Stimulated activated effector memory CD8-positive, alpha-beta T cell treated with anti-CD3 and anti-CD28 coated beads, Interleukin-12 subunit alpha, Interleukin-12 subunit beta, amount 100 ng/mL, for 72 hours (primary cell): Measurements from ENCODE around the gene CD53.

Experiments used
- ATAC-seq: fragments of 150-1000 bp; cut with Tn5 transposase; 2 replicates; pipeline ENCODE4 v1.10.0; 2021
- DNase-seq, 2 donors: peaks; one replicate each; pipeline ENCODE4 v3.0.0; 2021 to 2022; ENCODE audit warnings: low spot score in 2 of 2
- H3K27ac Mint-ChIP-seq: one replicate; pipeline ENCODE4 v1.8.0; 2022; ENCODE audit warnings: mild to moderate bottlenecking, mixed read lengths
- H3K36me3 Mint-ChIP-seq: one replicate; pipeline ENCODE4 v1.8.0; 2022; ENCODE audit warnings: mild to moderate bottlenecking, mixed read lengths
- H3K4me1 Mint-ChIP-seq: one replicate; pipeline ENCODE4 v1.8.0; 2022; ENCODE audit warnings: mixed read lengths
- H3K4me3 Mint-ChIP-seq: one replicate; pipeline ENCODE4 v1.8.0; 2022; ENCODE audit warnings: mild to moderate bottlenecking, mixed read lengths
- H3K9me3 Mint-ChIP-seq: one replicate; pipeline ENCODE4 v1.8.0; 2022; ENCODE audit warnings: mixed read lengths

Gene CD53

GRCh38 chr1:110890474-110891196 is 17.7 kb downstream of the CD53 start:
- Mint-ChIP-seq H3K27ac (peak overlapping the region; percentile 79), H3K4me3 (peak overlapping the region; percentile 55), H3K4me1 (peaks cover 92% of the 10 kb centered on the region), H3K36me3 (peaks cover 97% of the 10 kb centered on the region), H3K9me3 (no peaks in the 10 kb centered on the region)
- peak; percentile 71 for ATAC-seq
- no peak for DNase-seq

- peak overlapping the region; percentile 79 for H3K27ac Mint-ChIP-seq
- no peaks in the 10 kb centered on the region for H3K9me3 Mint-ChIP-seq
- DNase-seq (no peak), ATAC-seq (no peak)
- no peak overlapping the region for H3K4me3 Mint-ChIP-seq
- H3K36me3 Mint-ChIP-seq = peaks cover 100% of the 10 kb centered on the region
- peaks cover 83% of the 10 kb centered on the region for H3K4me1 Mint-ChIP-seq
Measured at GRCh38 chr1:110893908-110894490, 21.1 kb downstream of the CD53 start.

- Mint-ChIP-seq H3K4me1 (peaks cover 70% of the 10 kb centered on the region), H3K27ac (peak overlapping the region; percentile 79), H3K36me3 (peaks cover 100% of the 10 kb centered on the region), H3K9me3 (no peaks in the 10 kb centered on the region), H3K4me3 (peak overlapping the region; percentile 14)
- peak; percentile 75 for ATAC-seq
- no peak for DNase-seq
Measured at GRCh38 chr1:110896090-110896489, 23.1 kb downstream of the CD53 start.

- H3K36me3 Mint-ChIP-seq = peaks cover 100% of the 10 kb centered on the region
- ATAC-seq (no peak), DNase-seq (no peak)
- H3K27ac Mint-ChIP-seq = peak overlapping the region; percentile 79
- H3K4me1 Mint-ChIP-seq = peaks cover 61% of the 10 kb centered on the region
- no peak overlapping the region for H3K4me3 Mint-ChIP-seq
- no peaks in the 10 kb centered on the region for H3K9me3 Mint-ChIP-seq
Measured at GRCh38 chr1:110897681-110898080, 24.7 kb downstream of the CD53 start.

GRCh38 chr1:110898734-110899457 is 25.9 kb downstream of the CD53 start:
- DNase-seq (no peak), ATAC-seq (no peak)
- Mint-ChIP-seq H3K27ac (peak overlapping the region; percentile 79), H3K9me3 (no peaks in the 10 kb centered on the region), H3K4me3 (no peak overlapping the region), H3K4me1 (peaks cover 50% of the 10 kb centered on the region), H3K36me3 (peaks cover 96% of the 10 kb centered on the region)

- ATAC-seq (no peak), DNase-seq (no peak)
- Mint-ChIP-seq H3K27ac (peak overlapping the region; percentile 79), H3K4me3 (no peak overlapping the region), H3K4me1 (peaks cover 50% of the 10 kb centered on the region), H3K9me3 (peaks cover 3% of the 10 kb centered on the region), H3K36me3 (peaks cover 96% of the 10 kb centered on the region)
Measured at GRCh38 chr1:110899458-110899843, 26.5 kb downstream of the CD53 start.

- Mint-ChIP-seq H3K36me3 (peaks cover 63% of the 10 kb centered on the region), H3K4me1 (peaks cover 24% of the 10 kb centered on the region), H3K9me3 (peaks cover 19% of the 10 kb centered on the region), H3K4me3 (no peak overlapping the region), H3K27ac (peak overlapping the region; percentile 80)
- no peak for ATAC-seq
- DNase-seq = no peak
Measured at GRCh38 chr1:110902820-110903463, 30.0 kb downstream of the CD53 start.

GRCh38 chr1:110903853-110904500 is 31.0 kb downstream of the CD53 start:
- Mint-ChIP-seq H3K27ac (peak overlapping the region; percentile 80), H3K4me1 (peaks cover 20% of the 10 kb centered on the region), H3K4me3 (no peak overlapping the region), H3K9me3 (peaks cover 25% of the 10 kb centered on the region), H3K36me3 (peaks cover 62% of the 10 kb centered on the region)
- DNase-seq (no peak), ATAC-seq (peak; percentile 91)

- peaks cover 12% of the 10 kb centered on the region for H3K4me1 Mint-ChIP-seq
- ATAC-seq (no peak), DNase-seq (no peak)
- peaks cover 23% of the 10 kb centered on the region for H3K36me3 Mint-ChIP-seq
- no peak overlapping the region for H3K4me3 Mint-ChIP-seq
- no peak overlapping the region for H3K27ac Mint-ChIP-seq
- H3K9me3 Mint-ChIP-seq = peaks cover 18% of the 10 kb centered on the region
Measured at GRCh38 chr1:110912784-110913183, 39.8 kb downstream of the CD53 start.

GRCh38 chr1:110914676-110915075 is 41.7 kb downstream of the CD53 start:
- Mint-ChIP-seq H3K36me3 (peaks cover 6% of the 10 kb centered on the region), H3K4me3 (no peak overlapping the region), H3K9me3 (peaks cover 11% of the 10 kb centered on the region), H3K27ac (no peak overlapping the region), H3K4me1 (peaks cover 12% of the 10 kb centered on the region)
- ATAC-seq = no peak
- DNase-seq = no peak

- ATAC-seq = no peak
- no peak for DNase-seq
- no peaks in the 10 kb centered on the region for H3K36me3 Mint-ChIP-seq
- peaks cover 12% of the 10 kb centered on the region for H3K4me1 Mint-ChIP-seq
- peak overlapping the region; percentile 12 for H3K4me3 Mint-ChIP-seq
- peaks cover 8% of the 10 kb centered on the region for H3K9me3 Mint-ChIP-seq
- no peak overlapping the region for H3K27ac Mint-ChIP-seq
Measured at GRCh38 chr1:110915804-110916203, 42.9 kb downstream of the CD53 start.

- ATAC-seq (no peak), DNase-seq (no peak)
- Mint-ChIP-seq H3K9me3 (peaks cover 5% of the 10 kb centered on the region), H3K36me3 (no peaks in the 10 kb centered on the region), H3K27ac (no peak overlapping the region), H3K4me1 (peaks cover 12% of the 10 kb centered on the region), H3K4me3 (peak overlapping the region; percentile 12)
Measured at GRCh38 chr1:110916274-110916668, 43.3 kb downstream of the CD53 start.

- DNase-seq (no peak), ATAC-seq (peak; percentile 91)
- H3K9me3 Mint-ChIP-seq = peaks cover 5% of the 10 kb centered on the region
- no peaks in the 10 kb centered on the region for H3K36me3 Mint-ChIP-seq
- H3K4me3 Mint-ChIP-seq = peak overlapping the region; percentile 12
- peaks cover 12% of the 10 kb centered on the region for H3K4me1 Mint-ChIP-seq
- H3K27ac Mint-ChIP-seq = no peak overlapping the region
Measured at GRCh38 chr1:110916669-110917306, 43.8 kb downstream of the CD53 start.

- H3K4me1 Mint-ChIP-seq = peaks cover 12% of the 10 kb centered on the region
- H3K36me3 Mint-ChIP-seq = no peaks in the 10 kb centered on the region
- H3K27ac Mint-ChIP-seq = no peak overlapping the region
- DNase-seq (no peak), ATAC-seq (no peak)
- no peak overlapping the region for H3K4me3 Mint-ChIP-seq
- peaks cover 2% of the 10 kb centered on the region for H3K9me3 Mint-ChIP-seq
Measured at GRCh38 chr1:110918016-110918415, 45.1 kb downstream of the CD53 start.
